Esophagus squamous epithelium (tissue), 4 donors: ENCODE measurements around the gene NPAS2.

Experiments
- POLR2A ChIP-seq, 4 donors: fragments of 450-650 bp; IDR thresholded peaks; one replicate each; pipeline ENCODE4 v1.6.1; 2017; ENCODE audit warnings: antibody characterized with exemption in 4 of 4, mild to moderate bottlenecking in 4 of 4, moderate library complexity in 3 of 4
- TF ChIP-seq, protein P1 (sequence below), 6 experiments: fragments of 450-650 bp in 4 of 6; fragments of 200-600 bp in 2 of 6; sonication (generic) in 2 of 6; IDR thresholded peaks; one replicate each; pipeline ENCODE4 v1.5.1; 2016 to 2019; ENCODE audit warnings: antibody characterized with exemption in 6 of 6, mild to moderate bottlenecking in 4 of 6, moderate library complexity in 4 of 6

GRCh38 chr2:101026923-101027469 lies 207.1 kb downstream of the NPAS2 start:
- TF ChIP-seq, protein P1, sequence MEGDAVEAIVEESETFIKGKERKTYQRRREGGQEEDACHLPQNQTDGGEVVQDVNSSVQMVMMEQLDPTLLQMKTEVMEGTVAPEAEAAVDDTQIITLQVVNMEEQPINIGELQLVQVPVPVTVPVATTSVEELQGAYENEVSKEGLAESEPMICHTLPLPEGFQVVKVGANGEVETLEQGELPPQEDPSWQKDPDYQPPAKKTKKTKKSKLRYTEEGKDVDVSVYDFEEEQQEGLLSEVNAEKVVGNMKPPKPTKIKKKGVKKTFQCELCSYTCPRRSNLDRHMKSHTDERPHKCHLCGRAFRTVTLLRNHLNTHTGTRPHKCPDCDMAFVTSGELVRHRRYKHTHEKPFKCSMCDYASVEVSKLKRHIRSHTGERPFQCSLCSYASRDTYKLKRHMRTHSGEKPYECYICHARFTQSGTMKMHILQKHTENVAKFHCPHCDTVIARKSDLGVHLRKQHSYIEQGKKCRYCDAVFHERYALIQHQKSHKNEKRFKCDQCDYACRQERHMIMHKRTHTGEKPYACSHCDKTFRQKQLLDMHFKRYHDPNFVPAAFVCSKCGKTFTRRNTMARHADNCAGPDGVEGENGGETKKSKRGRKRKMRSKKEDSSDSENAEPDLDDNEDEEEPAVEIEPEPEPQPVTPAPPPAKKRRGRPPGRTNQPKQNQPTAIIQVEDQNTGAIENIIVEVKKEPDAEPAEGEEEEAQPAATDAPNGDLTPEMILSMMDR (IDR thresholded peaks at IDR 0.05): no peak
- TF ChIP-seq POLR2A (IDR thresholded peaks at IDR 0.05): no peak
